KMS-11 (cell line): ENCODE data around the gene FBXL17.
A peak's percentile ranks its signal among the peaks of the same experiment; 100 is the strongest.

Experiments used
- H2AFZ ChIP-seq: fragments of 200-600 bp; sonication (generic); 2 replicates; pipeline ENCODE4 v1.6.1; 2016; ENCODE audit warnings: antibody characterized with exemption, mixed run types, low read depth
- H3K27ac ChIP-seq: fragments of 200-600 bp; sonication (generic); 2 replicates; pipeline ENCODE4 v1.6.1; 2016; ENCODE audit warnings: mild to moderate bottlenecking, mixed run types
- H3K27me3 ChIP-seq: fragments of 200-600 bp; sonication (generic); 2 replicates; pipeline ENCODE4 v1.6.1; 2017; ENCODE audit warnings: mild to moderate bottlenecking, low read depth, mixed run types, moderate library complexity; ENCODE audit not compliant: insufficient read depth
- H3K36me3 ChIP-seq: fragments of 200-600 bp; sonication (generic); 2 replicates; pipeline ENCODE4 v1.6.1; 2017; ENCODE audit warnings: mild to moderate bottlenecking, mixed run types; ENCODE audit not compliant: insufficient read depth
- H3K4me1 ChIP-seq: fragments of 200-600 bp; sonication (generic); 2 replicates; pipeline ENCODE4 v1.6.1; 2016; ENCODE audit warnings: mild to moderate bottlenecking, low read depth, mixed run types; ENCODE audit not compliant: poor library complexity, severe bottlenecking
- H3K4me2 ChIP-seq: fragments of 200-600 bp; sonication (generic); 2 replicates; pipeline ENCODE4 v1.7.0; 2016; ENCODE audit warnings: mild to moderate bottlenecking, mixed run types
- H3K4me3 ChIP-seq: fragments of 200-600 bp; sonication (generic); IDR thresholded peaks from 2 replicates; pipeline ENCODE4 v1.6.1; 2017; ENCODE audit warnings: low read depth, low read length, mixed read lengths; ENCODE audit not compliant: insufficient read depth
- H3K79me2 ChIP-seq: fragments of 200-600 bp; sonication (generic); 2 replicates; pipeline ENCODE4 v1.6.1; 2016; ENCODE audit warnings: low read depth, mixed run types; ENCODE audit not compliant: insufficient read depth
- H3K9ac ChIP-seq: fragments of 200-600 bp; sonication (generic); 2 replicates; pipeline ENCODE4 v1.6.1; 2016; ENCODE audit warnings: mild to moderate bottlenecking, mixed run types
- H4K20me1 ChIP-seq: fragments of 200-600 bp; sonication (generic); 2 replicates; pipeline ENCODE4 v1.6.1; 2016; ENCODE audit warnings: mild to moderate bottlenecking, mixed run types; ENCODE audit not compliant: insufficient read depth
- CTCF ChIP-seq: fragments of 200-600 bp; sonication (generic); conservative IDR thresholded peaks from 2 replicates; pipeline ENCODE4 v1.6.1; 2017; ENCODE audit warnings: low read depth, mild to moderate bottlenecking, antibody characterized with exemption, low read length, moderate library complexity, mixed read lengths

Gene FBXL17

GRCh38 chr5:108382784-108383330 lies 959 bp upstream of the FBXL17 start:
- peak overlapping the region; percentile 72 for H3K4me2 ChIP-seq
- peak overlapping the region; percentile 97 for H3K27ac ChIP-seq
- H3K27me3 ChIP-seq: no peaks in the 10 kb centered on the region
- H3K4me1 ChIP-seq: peaks cover 23% of the 10 kb centered on the region
- H4K20me1 ChIP-seq: no peaks in the 10 kb centered on the region
- H3K79me2 ChIP-seq: peaks cover 11% of the 10 kb centered on the region; the same call in 1 of the 2 replicates
- peak overlapping the region; percentile 97 for H3K9ac ChIP-seq
- H3K36me3 ChIP-seq: no peaks in the 10 kb centered on the region
- TF ChIP-seq CTCF: no peak
- no peak overlapping the region for H3K4me3 ChIP-seq
- peak overlapping the region; percentile 65 for H2AFZ ChIP-seq

GRCh38 chr5:108381350-108381953 lies 446 bp downstream of the FBXL17 start:
- peak overlapping the region; percentile 72; the same call in 1 of the 2 replicates for H3K4me2 ChIP-seq
- H3K27ac ChIP-seq: peak overlapping the region; percentile 97
- H3K9ac ChIP-seq: peak overlapping the region; percentile 97
- H4K20me1 ChIP-seq: no peaks in the 10 kb centered on the region
- H3K79me2 ChIP-seq: peaks cover 11% of the 10 kb centered on the region; the same call in 1 of the 2 replicates
- no peaks in the 10 kb centered on the region for H3K27me3 ChIP-seq
- no peak for TF ChIP-seq CTCF
- H3K36me3 ChIP-seq: no peaks in the 10 kb centered on the region
- H3K4me1 ChIP-seq: peaks cover 23% of the 10 kb centered on the region
- H2AFZ ChIP-seq: peak overlapping the region; percentile 65
- no peak overlapping the region for H3K4me3 ChIP-seq

- peak overlapping the region; percentile 97 for H3K4me2 ChIP-seq
- H3K4me1 ChIP-seq: peaks cover 23% of the 10 kb centered on the region
- H3K36me3 ChIP-seq: no peaks in the 10 kb centered on the region
- peaks cover 11% of the 10 kb centered on the region; the same call in 1 of the 2 replicates for H3K79me2 ChIP-seq
- no peak for TF ChIP-seq CTCF
- H3K9ac ChIP-seq: peak overlapping the region; percentile 97
- no peaks in the 10 kb centered on the region for H3K27me3 ChIP-seq
- H3K27ac ChIP-seq: peak overlapping the region; percentile 97
- peak overlapping the region; percentile 65 for H2AFZ ChIP-seq
- no peaks in the 10 kb centered on the region for H4K20me1 ChIP-seq
- H3K4me3 ChIP-seq: no peak overlapping the region
Observed at GRCh38 chr5:108380531-108381349, 1.2 kb downstream of the FBXL17 start.

GRCh38 chr5:108379722-108380530 lies 2.0 kb downstream of the FBXL17 start:
- Histone ChIP-seq H3K4me2 (peak overlapping the region; percentile 97), H3K36me3 (no peaks in the 10 kb centered on the region), H3K79me2 (peaks cover 11% of the 10 kb centered on the region; the same call in 1 of the 2 replicates), H3K9ac (peak overlapping the region; percentile 97; the same call in 1 of the 2 replicates), H3K27me3 (no peaks in the 10 kb centered on the region), H3K27ac (peak overlapping the region; percentile 97; the same call in 1 of the 2 replicates), H4K20me1 (no peaks in the 10 kb centered on the region), H2AFZ (peak overlapping the region; percentile 41; the same call in 1 of the 2 replicates), H3K4me3 (no peak overlapping the region), H3K4me1 (peaks cover 23% of the 10 kb centered on the region)
- no peak for TF ChIP-seq CTCF
